Liver (tissue), 9 donors: ENCODE results near the gene NCOA3. TPM values are rescaled to one million over a fixed set of nuclear protein-coding genes. Genes with fewer than 3 reads are reported as not detected.

Experiments used
- DNase-seq: peaks from one replicate; pipeline ENCODE4 v3.0.0-alpha.2; 2017; ENCODE audit warnings: low spot score
- H3K27ac ChIP-seq, 2 donors: one replicate each; pipeline ENCODE4 v1.7.0; 2013; ENCODE audit warnings: inconsistent platforms in 2 of 2, low read length in 2 of 2, control low read depth in 1 of 2, low read depth in 1 of 2, mild to moderate bottlenecking in 1 of 2
- H3K27me3 ChIP-seq, 4 donors: one replicate each; pipeline versions ENCODE4 v1.6.1 to v1.7.0; 2013; ENCODE audit warnings: low read length in 3 of 4, inconsistent platforms in 1 of 4, mild to moderate bottlenecking in 1 of 4, moderate library complexity in 1 of 4; ENCODE audit not compliant: control insufficient read depth in 4 of 4, insufficient read depth in 4 of 4
- H3K36me3 ChIP-seq, 4 donors: one replicate each; pipeline versions ENCODE4 v1.6.1 to v1.7.0; 2013; ENCODE audit warnings: low read length in 3 of 4, mild to moderate bottlenecking in 3 of 4, low read depth in 1 of 4, moderate library complexity in 1 of 4; ENCODE audit not compliant: control insufficient read depth in 4 of 4, insufficient read depth in 3 of 4
- H3K4me1 ChIP-seq, 4 donors: one replicate each; pipeline versions ENCODE4 v1.6.1 to v1.7.0; 2013; ENCODE audit warnings: low read length in 3 of 4, mild to moderate bottlenecking in 3 of 4, moderate library complexity in 1 of 4; ENCODE audit not compliant: control insufficient read depth in 4 of 4, insufficient read depth in 4 of 4
- H3K4me3 ChIP-seq, 3 donors: one replicate each; pipeline versions ENCODE4 v1.6.1 to v1.7.0; 2013; ENCODE audit warnings: low read length in 3 of 3, control low read depth in 1 of 3, low read depth in 1 of 3, mild to moderate bottlenecking in 1 of 3
- H3K9ac ChIP-seq, 2 donors: one replicate each; pipeline ENCODE4 v1.7.0; 2013; ENCODE audit warnings: low read length in 2 of 2, mild to moderate bottlenecking in 2 of 2, moderate library complexity in 2 of 2, control low read depth in 1 of 2, low read depth in 1 of 2
- H3K9me3 ChIP-seq, 4 donors: one replicate each; pipeline versions ENCODE4 v1.6.1 to v1.7.0; 2013; ENCODE audit warnings: low read length in 3 of 4; ENCODE audit not compliant: control insufficient read depth in 4 of 4
- FOXA1 ChIP-seq: IDR thresholded peaks from 2 replicates; pipeline ENCODE4 v1.6.1; 2016; ENCODE audit warnings: antibody characterized with exemption
- FOXA2 ChIP-seq: IDR thresholded peaks from 2 replicates; pipeline ENCODE4 v1.6.1; 2016; ENCODE audit warnings: antibody characterized with exemption
- GABPA ChIP-seq, 2 donors: IDR thresholded peaks in 1 of 2; conservative IDR thresholded peaks in 1 of 2; 2 replicates each; pipeline ENCODE4 v1.6.1; 2016; ENCODE audit warnings: antibody characterized with exemption in 2 of 2, mild to moderate bottlenecking in 1 of 2, moderate library complexity in 1 of 2
- HNF4A ChIP-seq, 2 donors: conservative IDR thresholded peaks; 2 replicates each; pipeline ENCODE4 v1.6.1; 2016; ENCODE audit warnings: antibody characterized with exemption in 2 of 2, mild to moderate bottlenecking in 2 of 2
- HNF4G ChIP-seq: IDR thresholded peaks from 2 replicates; pipeline ENCODE4 v1.6.1; 2016; ENCODE audit warnings: antibody characterized with exemption
- JUND ChIP-seq, 2 donors: IDR thresholded peaks; 2 replicates each; pipeline ENCODE4 v1.6.1; 2016; ENCODE audit warnings: antibody characterized with exemption in 2 of 2
- RAD21 ChIP-seq, 2 donors: IDR thresholded peaks; 2 replicates each; pipeline ENCODE4 v1.6.1; 2016; ENCODE audit warnings: antibody characterized with exemption in 2 of 2, mild to moderate bottlenecking in 2 of 2
- REST ChIP-seq: IDR thresholded peaks from 2 replicates; pipeline ENCODE4 v1.6.1; 2016; ENCODE audit warnings: antibody characterized with exemption, mild to moderate bottlenecking
- RXRA ChIP-seq, 2 donors: IDR thresholded peaks; 2 replicates each; pipeline ENCODE4 v1.6.1; 2017 to 2018; ENCODE audit warnings: antibody characterized with exemption in 2 of 2, mild to moderate bottlenecking in 1 of 2
- SP1 ChIP-seq: IDR thresholded peaks from 2 replicates; pipeline ENCODE4 v1.6.1; 2018; ENCODE audit warnings: antibody characterized with exemption, mild to moderate bottlenecking
- TAF1 ChIP-seq: conservative IDR thresholded peaks from 2 replicates; pipeline ENCODE4 v1.6.1; 2016; ENCODE audit warnings: antibody characterized with exemption, mild to moderate bottlenecking
- YY1 ChIP-seq: IDR thresholded peaks from 2 replicates; pipeline ENCODE4 v1.6.1; 2016; ENCODE audit warnings: antibody characterized with exemption, mild to moderate bottlenecking
- WGBS: extraction: QIAGEN DNeasy Blood & Tissue Kit; methylation state at CpG from one replicate; pipeline ENCODE4 v1.1.7; 2013; 5-methylcytosine and 5-hydroxymethylcytosine counted together
- polyA plus RNA-seq, 2 donors: library from polyadenylated mRNA; stranded (reverse) in 1 of 2; unstranded in 1 of 2; fragments of 200-250 nt in 1 of 2; fragments of >200 nt in 1 of 2; fragmentation: Nextera tagmentation in 1 of 2; extraction: Ambion mirVana in 1 of 2; gene quantifications; one replicate each; pipeline versions ENCODE4 v1.2.1 to v1.2.3, GENCODE V29; 2013 to 2015
- total RNA-seq, 2 donors: library from RNA; depleted of rRNA; stranded (reverse); fragments of >200 nt; gene quantifications; one replicate each; pipeline ENCODE4 v1.2.3, GENCODE V29; 2014
- TF ChIP-seq, protein P1 (sequence below): IDR thresholded peaks from 2 replicates; pipeline ENCODE4 v1.6.1; 2016; ENCODE audit warnings: antibody characterized with exemption
- TF ChIP-seq, protein P2 (sequence below): fragments of 150-350 bp; IDR thresholded peaks from 2 replicates; pipeline ENCODE4 v1.5.1; 2017; ENCODE audit warnings: improper control_type of control experiment, low read depth, low read length; ENCODE audit not compliant: missing input control
- donor health status: healthy.
- donor health status: healthy.
- donor health status: healthy.
- donor health status: healthy.
- donor health status: healthy.

Gene NCOA3
- total and polyA plus RNA-seq, 4 donors, result 3.8 to 18.2 (median 8.9) TPM

GRCh38 chr20:47515843-47516242, 14.2 kb downstream of the NCOA3 start:
- 94% methylated on average over 1 of the region's 1 CpG for WGBS
- Histone ChIP-seq H3K36me3 (no peaks in the 10 kb centered on the region), H3K4me1 (peaks cover 0 to 3% (median 0%) of the 10 kb centered on the region in 4 donors)

GRCh38 chr20:47521059-47521808, 19.5 kb downstream of the NCOA3 start:
- TF ChIP-seq GABPA (IDR thresholded peaks at IDR 0.05 in 1 of 2, conservative IDR thresholded peaks at IDR 0.05 in 1 of 2) (no peak), RAD21 (IDR thresholded peaks at IDR 0.05) (peak in 1 of 2 donors; percentile 23)
- TF ChIP-seq, protein P1, sequence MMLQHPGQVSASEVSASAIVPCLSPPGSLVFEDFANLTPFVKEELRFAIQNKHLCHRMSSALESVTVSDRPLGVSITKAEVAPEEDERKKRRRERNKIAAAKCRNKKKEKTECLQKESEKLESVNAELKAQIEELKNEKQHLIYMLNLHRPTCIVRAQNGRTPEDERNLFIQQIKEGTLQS, result no peak
- H3K9ac ChIP-seq, result no peak overlapping the region
- WGBS, result 95% methylated on average over 19 of the region's 19 CpGs
- no peak overlapping the region for H3K4me3 ChIP-seq
- peaks cover 0 to 2% (median 0%) of the 10 kb centered on the region in 4 donors for H3K4me1 ChIP-seq
- H3K36me3 ChIP-seq, result no peaks in the 10 kb centered on the region
- H3K27ac ChIP-seq, result no peak overlapping the region
- DNase-seq, result no peak
- peaks cover 0 to 5% (median 1%) of the 10 kb centered on the region in 4 donors for H3K9me3 ChIP-seq
- H3K27me3 ChIP-seq, result no peaks in the 10 kb centered on the region

More at GRCh38 chr20:47515843-47516242, 14.2 kb downstream of the NCOA3 start:
- DNase-seq, result no peak
- Histone ChIP-seq H3K27me3 (no peaks in the 10 kb centered on the region), H3K27ac (no peak overlapping the region), H3K4me3 (no peak overlapping the region), H3K9ac (no peak overlapping the region), H3K9me3 (peaks cover 0 to 4% (median 0%) of the 10 kb centered on the region in 4 donors)
- TF ChIP-seq RXRA (IDR thresholded peaks at IDR 0.05) (no peak), REST (no peak), HNF4A (conservative IDR thresholded peaks at IDR 0.05) (no peak), HNF4G (no peak), FOXA2 (no peak), RAD21 (IDR thresholded peaks at IDR 0.05) (no peak), FOXA1 (no peak), JUND (IDR thresholded peaks at IDR 0.05) (no peak), SP1 (no peak), GABPA (IDR thresholded peaks at IDR 0.05 in 1 of 2, conservative IDR thresholded peaks at IDR 0.05 in 1 of 2) (no peak), YY1 (no peak), TAF1 (no peak)
- TF ChIP-seq, protein P1, result no peak
- TF ChIP-seq, protein P2, sequence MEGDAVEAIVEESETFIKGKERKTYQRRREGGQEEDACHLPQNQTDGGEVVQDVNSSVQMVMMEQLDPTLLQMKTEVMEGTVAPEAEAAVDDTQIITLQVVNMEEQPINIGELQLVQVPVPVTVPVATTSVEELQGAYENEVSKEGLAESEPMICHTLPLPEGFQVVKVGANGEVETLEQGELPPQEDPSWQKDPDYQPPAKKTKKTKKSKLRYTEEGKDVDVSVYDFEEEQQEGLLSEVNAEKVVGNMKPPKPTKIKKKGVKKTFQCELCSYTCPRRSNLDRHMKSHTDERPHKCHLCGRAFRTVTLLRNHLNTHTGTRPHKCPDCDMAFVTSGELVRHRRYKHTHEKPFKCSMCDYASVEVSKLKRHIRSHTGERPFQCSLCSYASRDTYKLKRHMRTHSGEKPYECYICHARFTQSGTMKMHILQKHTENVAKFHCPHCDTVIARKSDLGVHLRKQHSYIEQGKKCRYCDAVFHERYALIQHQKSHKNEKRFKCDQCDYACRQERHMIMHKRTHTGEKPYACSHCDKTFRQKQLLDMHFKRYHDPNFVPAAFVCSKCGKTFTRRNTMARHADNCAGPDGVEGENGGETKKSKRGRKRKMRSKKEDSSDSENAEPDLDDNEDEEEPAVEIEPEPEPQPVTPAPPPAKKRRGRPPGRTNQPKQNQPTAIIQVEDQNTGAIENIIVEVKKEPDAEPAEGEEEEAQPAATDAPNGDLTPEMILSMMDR, result no peak
